ACHN (cell line): ENCODE data around the gene ARHGAP21.
"Not testable (repeated sequence)": the region's sequence is repeated elsewhere in the genome, so short reads cannot be mapped to it uniquely, and the experiment has no call there.

Source experiments
- DNase-seq: peaks from one replicate; pipeline ENCODE4 v3.0.0-alpha.2; 2015
- in situ Hi-C: cut with HindIII; loops from 2 replicates; pipeline ENCODE4 v1.10.0; 2017; ENCODE audit warnings: low sequenced_read_pairs, low pct_ligation_motif_present, low pct_unique_long_range_greater_than_20kb

ARHGAP21 gene

DNA sequence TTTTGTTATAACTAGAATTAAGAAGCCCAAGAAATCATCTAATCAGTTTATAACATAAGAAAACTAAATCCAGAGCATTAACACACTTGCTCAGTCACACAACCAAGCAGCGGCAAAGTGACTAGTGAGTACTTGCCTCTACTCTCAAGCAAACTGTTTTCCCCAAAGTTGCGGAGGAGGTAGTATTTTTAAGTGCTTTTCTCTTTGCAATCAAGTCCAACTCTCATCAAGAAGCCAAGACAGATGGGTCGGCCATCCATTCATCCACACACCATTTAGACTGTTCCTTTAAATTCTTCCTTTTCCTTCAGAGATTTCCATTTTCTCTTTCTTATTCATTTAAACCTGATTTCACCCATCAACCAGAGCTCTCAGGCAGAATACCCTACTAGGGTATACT, 25.4 kb downstream of the ARHGAP21 start:
- in situ Hi-C loops, result no loop called here

DNA sequence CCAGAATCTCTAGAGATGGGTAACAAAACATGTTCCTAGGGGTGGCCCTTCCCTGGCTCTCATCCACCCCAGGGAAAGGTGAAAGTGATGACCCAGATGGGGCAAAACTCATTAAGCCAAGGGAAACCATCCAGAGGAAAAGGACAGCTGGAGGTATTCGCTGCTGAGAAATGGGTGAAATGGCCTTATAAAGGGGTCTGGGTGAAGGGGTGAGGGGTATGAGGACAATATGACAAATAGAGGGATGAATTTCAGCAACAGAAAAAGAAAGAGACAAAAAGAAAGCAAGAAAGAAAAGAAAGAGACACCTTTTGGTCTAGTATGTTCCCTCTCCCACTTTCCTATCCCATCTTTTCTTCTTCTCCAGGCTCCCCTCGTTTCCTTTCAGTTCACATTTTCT, 26.6 kb downstream of the ARHGAP21 start:
- DNase-seq, result no peak
- in situ Hi-C loops, result no loop called here

More for the DNA sequence above, 25.4 kb downstream of the ARHGAP21 start:
- DNase-seq, result no peak

DNA sequence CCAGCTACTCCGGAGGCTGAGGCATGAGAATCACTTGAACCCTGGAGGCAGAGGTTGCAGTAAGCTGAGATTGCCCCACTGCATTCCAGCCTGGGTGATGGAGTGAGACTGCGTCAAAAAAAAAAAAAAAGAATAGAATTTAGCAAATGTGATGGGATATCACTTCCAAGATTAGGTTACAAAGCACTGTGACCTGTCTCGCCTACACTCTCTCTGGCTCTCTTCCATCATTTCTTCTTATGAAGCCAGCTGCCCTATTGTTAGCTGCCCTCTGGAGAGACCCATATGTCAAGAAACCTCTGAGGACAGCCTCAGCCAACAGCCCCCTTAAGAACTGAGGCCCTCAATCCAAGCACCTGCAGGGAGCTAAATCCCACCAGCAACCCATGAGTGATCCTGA, 28.2 kb downstream of the ARHGAP21 start:
- DNase-seq, result no peak
- in situ Hi-C loops, result no loop called here

DNA sequence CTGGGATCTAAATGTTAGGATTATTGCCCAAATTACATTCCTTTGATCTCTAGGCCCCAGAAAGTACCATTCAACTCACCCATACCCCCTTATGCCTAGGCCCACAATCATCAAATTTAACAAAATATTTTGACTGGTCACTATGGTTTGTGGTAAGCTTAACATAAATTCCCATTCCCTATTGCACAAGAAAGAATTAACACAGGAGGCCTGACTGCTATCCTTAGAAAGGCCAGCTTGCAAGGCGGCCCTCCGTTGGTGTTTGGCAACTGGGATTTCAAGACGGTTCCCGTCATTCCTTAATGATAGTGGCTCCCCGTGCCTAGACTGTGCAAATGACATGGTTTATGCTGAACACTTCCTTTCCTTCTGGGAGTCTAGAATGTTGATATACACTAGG, 29.6 kb downstream of the ARHGAP21 start:
- no peak for DNase-seq
- in situ Hi-C loops, result no loop called here

DNA sequence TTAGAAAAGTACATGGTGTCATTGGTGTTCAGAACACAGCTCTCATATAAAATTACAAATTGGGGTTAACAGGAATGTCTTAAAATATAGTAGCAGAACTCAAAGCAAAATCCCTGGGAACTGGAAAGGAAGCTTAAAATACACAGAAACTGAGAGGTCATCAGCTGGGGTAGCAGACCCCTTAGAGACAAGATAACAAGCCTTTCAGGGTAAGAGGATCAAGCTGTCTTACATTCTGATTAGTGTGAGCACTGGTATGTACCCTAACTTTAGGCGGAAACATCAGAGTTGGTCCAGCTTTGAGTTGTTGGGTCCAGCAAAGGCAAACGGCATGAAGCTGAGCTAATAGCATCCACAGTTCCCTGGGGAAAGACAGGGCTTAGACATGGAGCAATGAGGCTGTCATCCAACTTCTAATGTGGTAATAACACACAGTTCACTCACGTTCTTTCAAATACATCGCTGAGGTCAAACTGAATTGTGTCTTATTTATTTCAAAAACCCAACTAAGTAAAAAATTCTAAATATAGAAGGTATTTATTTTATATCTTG, 32.6 kb downstream of the ARHGAP21 start:
- in situ Hi-C loops, result no loop called here
- DNase-seq, result no peak

DNA sequence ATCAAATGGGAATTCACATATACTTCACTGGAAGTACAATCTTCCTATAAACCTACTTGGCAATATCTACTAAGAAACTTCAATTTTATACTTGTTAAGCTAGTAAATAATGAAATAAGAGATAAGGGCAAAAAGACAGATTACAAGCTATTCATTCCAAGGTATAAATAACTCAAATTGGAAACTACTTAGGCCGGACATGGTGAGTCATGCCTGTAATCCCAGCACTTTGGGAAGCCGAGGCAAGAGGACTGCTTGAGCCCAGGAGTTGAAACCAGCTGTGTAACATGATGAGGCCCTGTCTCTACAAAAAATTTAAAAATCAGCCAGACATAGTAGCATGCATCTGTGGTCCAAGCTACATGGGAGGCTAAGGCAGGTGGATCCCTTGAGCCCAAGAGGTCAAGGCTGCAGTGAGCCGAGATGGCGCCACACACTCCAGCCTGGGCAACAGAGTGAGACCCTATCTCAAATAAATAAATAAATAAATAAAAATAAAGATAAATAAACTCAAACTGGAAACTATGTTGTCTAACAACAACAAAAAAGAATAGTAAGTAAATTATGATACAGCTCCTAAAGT, 37.6 kb downstream of the ARHGAP21 start:
- no peak for DNase-seq
- in situ Hi-C loops, result no loop called here

DNA sequence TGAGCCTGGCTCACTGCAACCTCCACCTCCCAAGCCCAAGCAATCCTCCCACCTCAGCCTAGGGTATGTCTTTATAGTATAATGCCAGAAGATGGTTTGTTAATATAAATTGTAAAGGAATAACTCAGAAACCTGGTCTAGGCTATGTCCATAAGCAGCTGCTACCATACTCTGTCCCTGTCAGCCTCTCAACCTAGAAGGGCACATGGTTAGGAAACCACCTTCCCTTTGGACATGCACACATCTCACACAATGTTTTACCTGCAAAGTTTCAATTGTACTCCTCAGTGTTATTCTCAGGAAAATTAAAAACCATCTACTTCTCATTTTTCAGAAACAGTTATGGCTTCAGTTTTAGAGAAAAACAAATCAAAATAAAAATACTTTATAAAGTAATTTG, 40.1 kb downstream of the ARHGAP21 start:
- DNase-seq, result no peak
- in situ Hi-C loops, result no loop called here

DNA sequence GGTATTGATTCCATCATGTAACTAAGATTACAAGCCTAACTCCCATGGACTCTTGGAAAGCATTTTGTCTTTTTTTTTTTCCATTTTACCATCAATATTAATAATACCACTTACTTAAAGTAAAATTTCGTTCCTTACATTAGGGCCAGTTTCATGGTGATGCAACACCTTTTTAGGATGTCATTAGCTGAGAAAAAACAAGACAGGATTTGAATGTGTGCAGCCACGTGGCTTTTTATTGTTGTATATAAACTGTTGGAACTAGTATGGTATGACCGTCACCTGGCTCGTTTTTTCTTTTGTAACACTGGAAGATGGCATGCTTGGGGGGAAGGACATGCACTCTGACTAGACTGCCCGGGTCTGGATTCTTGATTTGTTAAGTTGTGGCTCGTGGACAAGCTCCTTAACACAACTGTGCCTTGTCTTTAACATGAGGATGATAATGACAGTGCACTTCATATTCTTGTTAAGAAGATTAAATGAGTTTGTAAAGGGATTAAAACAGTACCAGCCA, 42.1 kb downstream of the ARHGAP21 start:
- in situ Hi-C loops, result no loop called here
- no peak for DNase-seq

DNA sequence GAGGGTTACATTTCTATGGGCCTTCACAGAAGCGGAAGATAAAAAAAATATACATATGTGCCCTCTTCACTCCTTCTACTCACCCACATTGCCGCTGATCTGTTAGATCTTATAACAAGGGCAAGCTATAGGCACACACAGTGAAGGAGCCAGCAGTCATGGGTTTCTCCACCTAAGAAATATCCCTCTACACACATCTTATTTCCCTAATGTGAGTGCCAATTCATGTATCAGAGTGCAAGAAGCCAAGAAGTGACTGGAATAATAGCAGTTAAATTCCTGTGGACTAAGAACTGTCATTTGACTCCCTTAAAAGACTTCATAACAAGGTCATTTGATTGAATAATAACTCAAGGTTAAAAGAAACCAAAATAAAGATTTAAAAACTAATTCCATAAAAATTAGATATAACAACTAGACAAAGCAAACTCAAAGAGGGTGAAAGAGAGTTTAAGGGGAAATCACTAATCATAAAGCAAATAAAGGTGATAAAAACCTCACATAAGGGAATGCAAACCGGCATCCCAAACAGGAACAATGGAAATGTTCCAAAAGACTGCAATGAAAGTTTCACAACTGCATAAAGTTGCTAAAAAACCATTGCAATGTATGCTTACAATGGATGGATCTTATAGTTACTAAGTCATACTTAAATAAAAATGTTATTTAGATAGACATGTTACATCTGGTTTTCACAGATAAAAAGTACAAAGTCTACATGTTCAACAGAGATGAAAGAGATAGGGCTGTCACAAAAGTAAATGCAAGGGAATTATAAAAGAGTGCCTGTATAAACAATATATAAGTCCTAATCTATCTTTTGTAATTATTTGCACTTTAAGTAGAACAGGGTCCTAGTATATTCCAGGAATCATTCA, 42.8 kb downstream of the ARHGAP21 start:
- in situ Hi-C loops, result no loop called here
- DNase-seq, result no peak

DNA sequence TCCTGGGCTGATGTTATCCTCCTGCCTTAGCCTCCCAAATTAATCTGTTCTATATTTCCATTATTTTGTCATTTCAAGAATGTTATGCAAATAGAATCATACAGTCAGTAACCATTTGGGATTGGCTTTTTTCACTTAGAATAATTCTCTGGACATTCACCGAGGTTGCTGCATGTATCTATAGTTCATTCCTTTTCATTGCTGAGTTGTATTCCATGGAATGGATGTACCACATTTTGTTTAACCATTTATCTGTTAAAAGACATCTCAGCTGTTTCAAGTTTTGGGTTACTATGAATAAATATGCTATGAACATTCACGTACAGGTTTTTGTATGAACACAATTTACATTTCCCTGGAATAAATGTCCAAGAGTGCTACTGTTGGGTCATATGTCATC, 44.9 kb downstream of the ARHGAP21 start:
- in situ Hi-C loops, result no loop called here

DNA sequence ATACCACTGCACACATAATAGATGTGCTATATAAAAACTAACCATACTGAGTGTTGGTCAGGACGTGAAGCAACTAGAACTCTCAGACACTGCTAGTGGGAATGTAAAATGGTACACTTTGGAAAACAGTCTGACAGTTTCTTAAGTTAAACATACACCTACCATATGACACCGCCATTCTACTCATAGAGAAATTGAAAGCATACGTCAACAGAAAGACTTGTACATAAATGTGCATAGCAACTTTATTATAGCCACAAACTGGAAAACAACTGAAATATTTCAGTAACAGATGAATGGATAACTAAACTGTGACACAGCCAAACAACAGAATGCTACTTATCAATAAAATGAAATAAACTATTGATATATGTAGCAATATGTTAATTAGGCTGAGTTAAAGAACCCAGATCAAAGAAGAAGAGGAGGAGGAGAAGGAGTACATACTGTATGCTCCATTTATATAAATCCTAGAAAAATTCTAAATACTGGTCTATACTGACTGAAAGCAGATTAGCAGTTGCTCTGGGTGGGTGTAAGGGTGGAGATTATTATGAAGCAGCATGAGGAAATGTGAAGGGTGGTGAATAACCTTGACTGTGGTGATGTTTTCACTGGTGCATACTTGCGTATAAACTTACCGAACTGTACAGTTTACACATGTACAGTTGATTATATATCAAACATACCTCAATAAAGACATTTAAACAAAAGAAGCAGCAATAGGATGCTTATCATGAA, 48.6 kb downstream of the ARHGAP21 start:
- in situ Hi-C loops, result no loop called here
- DNase-seq, result no peak

More for the DNA sequence above, 44.9 kb downstream of the ARHGAP21 start:
- no peak for DNase-seq

DNA sequence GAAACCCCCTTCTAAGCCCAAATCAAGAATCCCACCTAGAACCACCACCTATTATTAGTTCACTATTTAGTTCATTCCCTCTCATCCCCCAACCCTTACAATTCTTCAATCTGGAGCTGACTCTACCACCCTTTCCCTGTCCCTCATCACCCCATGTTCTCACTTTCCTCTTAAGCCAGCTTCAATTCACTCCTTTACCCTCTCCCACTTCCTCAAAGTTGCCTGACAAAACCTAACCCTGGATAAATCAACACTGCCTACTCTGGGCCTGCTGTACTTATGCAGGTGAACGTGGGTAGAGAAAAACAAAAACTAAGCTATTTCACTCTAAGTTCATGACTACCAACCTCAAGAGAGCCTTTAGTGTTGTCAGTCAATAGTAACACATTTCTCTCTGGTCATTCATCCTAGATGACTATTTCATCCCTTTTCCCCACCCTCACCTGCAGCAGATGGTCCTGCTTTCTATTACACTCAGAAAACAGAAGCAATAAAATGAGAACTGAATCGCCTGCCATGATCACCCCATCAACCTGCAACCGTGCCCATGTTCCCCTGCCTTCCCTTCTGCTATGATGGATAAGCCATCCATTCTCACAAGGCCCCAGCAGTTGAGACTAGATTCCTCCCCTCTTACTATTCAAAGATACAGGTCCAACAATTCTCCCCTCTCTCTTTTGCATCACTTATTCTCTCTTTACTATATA, 52.6 kb downstream of the ARHGAP21 start:
- no peak for DNase-seq
- in situ Hi-C loops, result no loop called here

DNA sequence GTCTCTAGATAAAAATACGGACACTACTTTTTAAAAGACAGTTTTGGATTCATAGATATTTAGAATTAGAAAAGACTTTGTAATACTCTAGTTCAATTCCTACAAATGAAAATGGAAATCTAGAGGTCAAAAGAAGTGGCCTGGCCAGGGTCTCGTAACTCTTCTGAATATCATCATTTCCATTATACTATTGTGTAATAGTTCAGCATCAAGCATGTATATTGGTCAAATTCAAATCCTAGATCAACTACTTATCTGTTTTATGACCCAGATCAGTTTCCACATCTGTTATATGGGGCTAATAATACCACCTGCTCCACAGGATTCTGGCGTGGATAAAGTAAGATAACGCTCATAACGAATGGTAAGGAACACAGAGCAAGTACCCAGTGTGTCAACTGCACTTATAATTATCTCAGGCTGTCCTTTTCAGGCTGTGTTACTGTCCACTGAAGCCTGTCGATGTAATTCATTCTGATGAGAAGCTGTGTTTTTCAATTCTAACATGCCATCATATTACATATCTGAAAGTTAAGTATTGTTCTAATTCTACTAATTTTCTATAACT, 54.3 kb downstream of the ARHGAP21 start:
- in situ Hi-C loops, result no loop called here
- DNase-seq, result no peak

DNA sequence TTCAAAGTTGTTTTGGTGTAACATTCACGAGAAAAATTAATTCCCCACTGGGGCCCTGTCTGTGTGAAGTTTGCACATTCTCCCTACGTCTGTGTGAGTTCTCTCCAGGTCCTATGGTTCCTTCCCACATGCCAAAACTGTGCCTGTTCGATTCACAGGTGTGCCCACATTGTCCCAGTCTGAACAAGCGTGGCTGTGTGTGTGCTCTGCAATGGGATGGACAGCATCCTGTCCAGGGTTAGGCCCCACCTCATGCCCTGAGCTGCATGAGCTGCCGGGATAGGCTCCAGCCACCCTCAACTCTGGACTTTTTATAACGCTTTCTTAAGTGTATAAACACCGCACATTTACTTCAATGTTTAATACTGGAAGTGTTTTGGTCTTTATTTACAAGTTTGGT, 55.4 kb downstream of the ARHGAP21 start:
- in situ Hi-C loops, result no loop called here
- DNase-seq, result no peak

DNA sequence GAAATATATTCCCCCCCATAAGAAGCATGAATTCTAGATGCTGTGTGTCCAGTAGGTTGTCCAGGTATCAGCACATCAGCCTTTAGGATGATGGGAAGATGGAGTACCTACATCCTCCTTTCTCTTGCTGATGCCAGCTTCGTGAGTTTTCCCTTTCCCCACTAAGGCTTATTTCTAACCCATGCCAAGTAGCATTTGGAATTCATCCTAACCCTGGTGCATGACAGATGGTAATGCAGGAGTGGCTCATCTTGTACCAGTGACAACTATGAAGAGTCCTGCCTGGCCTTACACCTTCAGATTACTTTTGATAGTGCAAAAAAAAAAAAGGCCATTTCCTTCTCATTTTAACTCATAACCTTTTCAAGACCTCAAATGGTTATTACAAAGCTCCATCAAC, 58.7 kb downstream of the ARHGAP21 start:
- DNase-seq, result no peak
- in situ Hi-C loops, result no loop called here

DNA sequence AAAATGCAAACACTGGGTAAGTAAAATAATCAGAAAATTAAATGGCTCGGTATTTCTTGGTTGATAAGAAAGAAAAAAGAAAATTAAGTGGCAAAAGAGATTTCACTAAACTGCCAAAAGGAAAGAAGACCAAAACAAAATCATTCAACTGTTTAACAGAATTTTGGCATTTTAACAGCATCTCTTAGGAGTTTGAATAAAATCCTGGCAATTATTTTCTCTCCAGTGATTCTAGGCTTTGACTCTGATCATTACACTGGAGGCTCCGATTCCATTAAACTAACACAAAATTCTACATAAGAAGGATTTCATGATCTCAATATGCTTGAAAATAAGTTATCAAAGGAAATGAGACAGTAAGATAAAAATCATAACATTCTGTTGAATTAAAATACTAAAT, 62.3 kb downstream of the ARHGAP21 start:
- DNase-seq, result no peak
- in situ Hi-C loops, result no loop called here

DNA sequence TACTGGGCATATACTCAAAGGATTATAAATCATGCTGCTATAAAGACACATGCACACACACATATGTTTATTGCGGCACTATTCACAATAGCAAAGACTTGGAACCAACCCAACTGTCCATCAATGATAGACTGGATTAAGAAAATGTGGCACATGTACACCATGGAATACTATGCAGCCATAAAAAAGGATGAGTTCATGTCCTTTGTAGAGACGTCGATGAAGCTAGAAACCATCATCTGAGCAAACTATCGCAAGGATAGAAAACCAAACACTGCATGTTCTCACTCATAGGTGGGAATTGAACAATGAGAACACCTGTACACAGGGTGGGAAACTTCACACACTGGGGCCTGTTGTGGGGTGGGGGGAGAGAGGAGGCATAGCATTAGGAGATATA, 65.4 kb downstream of the ARHGAP21 start:
- DNase-seq, in situ Hi-C loops: not testable (repeated sequence)

DNA sequence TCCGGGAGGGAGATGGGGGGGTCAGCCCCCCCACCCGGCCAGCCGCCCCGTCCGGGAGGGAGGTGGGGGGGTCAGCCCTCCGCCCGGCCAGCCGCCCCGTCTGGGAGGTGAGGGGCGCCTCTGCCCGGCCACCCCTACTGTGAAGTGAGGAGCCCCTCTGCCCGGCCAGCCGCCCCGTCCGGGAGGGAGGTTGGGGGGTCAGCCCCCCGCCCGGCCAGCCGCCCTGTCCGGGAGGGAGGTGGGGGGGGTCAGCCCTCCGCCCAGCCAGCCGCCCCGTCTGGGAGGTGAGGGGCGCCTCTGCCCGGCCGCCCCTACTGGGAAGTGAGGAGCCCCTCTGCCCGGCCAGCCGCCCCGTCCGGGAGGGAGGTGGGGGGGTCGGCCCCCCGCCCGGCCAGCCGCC, 67.4 kb downstream of the ARHGAP21 start:
- DNase-seq, in situ Hi-C loops: not testable (repeated sequence)
